Spleen (tissue), 11 donors: Measurements from ENCODE around the gene DUSP11. TPM values are rescaled to one million over a fixed set of nuclear protein-coding genes. Genes with fewer than 3 reads are reported as not detected.

Source experiments
- DNase-seq: peaks from one replicate; pipeline ENCODE4 v3.0.0-alpha.2; 2020
- H3K27ac ChIP-seq, 8 donors: fragments of 200-600 bp; sonication (generic) in 7 of 8; 1 replicate in 4 of 8; 2 replicates in 4 of 8; pipeline versions ENCODE4 v1.5.0 to v1.8.0; 2016 to 2021; ENCODE audit warnings: inconsistent platforms in 4 of 8, mild to moderate bottlenecking in 4 of 8, moderate library complexity in 1 of 8
- H3K27me3 ChIP-seq, 7 donors: fragments of 200-600 bp; sonication (generic) in 6 of 7; replicated peaks in 1 of 7; 1 replicate in 4 of 7; 2 replicates in 3 of 7; pipeline versions ENCODE4 v1.5.0 to v1.8.0; 2016 to 2021; ENCODE audit warnings: inconsistent platforms in 3 of 7, mild to moderate bottlenecking in 1 of 7
- H3K36me3 ChIP-seq, 6 donors: fragments of 200-600 bp; sonication (generic) in 5 of 6; 1 replicate in 4 of 6; 2 replicates in 2 of 6; pipeline versions ENCODE4 v1.5.0 to v1.8.0; 2016 to 2021; ENCODE audit warnings: inconsistent platforms in 2 of 6
- H3K4me1 ChIP-seq, 6 donors: fragments of 200-600 bp; sonication (generic) in 5 of 6; 1 replicate in 3 of 6; 2 replicates in 3 of 6; pipeline versions ENCODE4 v1.5.0 to v1.8.0; 2016 to 2021; ENCODE audit warnings: inconsistent platforms in 3 of 6
- H3K4me3 ChIP-seq, 8 donors: fragments of 200-600 bp; sonication (generic) in 7 of 8; 1 replicate in 4 of 8; 2 replicates in 4 of 8; pipeline versions ENCODE4 v1.5.0 to v1.8.0; 2016 to 2021; ENCODE audit warnings: inconsistent platforms in 4 of 8, mild to moderate bottlenecking in 4 of 8, moderate library complexity in 2 of 8
- H3K9me3 ChIP-seq, 8 donors: fragments of 200-600 bp; sonication (generic) in 7 of 8; 1 replicate in 4 of 8; 2 replicates in 4 of 8; pipeline versions ENCODE4 v1.5.0 to v1.8.0; 2016 to 2021; ENCODE audit warnings: inconsistent platforms in 4 of 8
- POLR2A ChIP-seq, 3 donors: fragments of 450-650 bp; IDR thresholded peaks; one replicate each; pipeline ENCODE4 v1.5.1; 2017; ENCODE audit warnings: antibody characterized with exemption in 3 of 3, mild to moderate bottlenecking in 1 of 3
- POLR2AphosphoS5 ChIP-seq, 3 donors: sonication (generic); formaldehyde crosslinking; IDR thresholded peaks; one replicate each; pipeline ENCODE4 v1.5.1; 2017; ENCODE audit warnings: antibody characterized with exemption in 3 of 3
- WGBS, 5 donors: extraction: QIAGEN DNeasy Blood & Tissue Kit in 3 of 5; methylation state at CpG; one replicate each; pipeline versions ENCODE4 v1.1.5 to v1.1.7; 2013 to 2018; 5-methylcytosine and 5-hydroxymethylcytosine counted together
- intact Hi-C: fragments of 100-400 bp; cut with DNase I; formaldehyde crosslinking; loops from one replicate; pipeline ENCODE4 v1.15.0; 2023; ENCODE audit warnings: low total_unique reads
- polyA plus RNA-seq, 3 donors: library from polyadenylated mRNA; stranded (reverse); fragments of 200-250 nt; gene quantifications; one replicate each; pipeline ENCODE4 v1.2.1, GENCODE V29; 2013
- total RNA-seq, 7 donors: library from RNA; depleted of rRNA in 3 of 7; stranded (reverse); fragments of >200 nt in 3 of 7; fragmentation: NEBNext Ultra II Directional in 4 of 7; extraction: Animal tissue kit (Norgen Biotek cat#: 25700) in 4 of 7; gene quantifications; one replicate each; pipeline versions ENCODE4 v1.1.0 to v1.2.1, GENCODE V29; 2016 to 2021
- TF ChIP-seq, protein P1 (sequence below), 11 experiments: fragments of 200-600 bp in 7 of 11; fragments of 450-650 bp in 4 of 11; sonication (generic) in 4 of 11; IDR thresholded peaks in 8 of 11; conservative IDR thresholded peaks in 3 of 11; 1 replicate in 7 of 11; 2 replicates in 4 of 11; pipeline versions ENCODE4 v1.4.0 to v1.8.0; 2016 to 2021; ENCODE audit warnings: antibody characterized with exemption in 11 of 11, inconsistent platforms in 4 of 11, mild to moderate bottlenecking in 1 of 11
- donor health status: healthy with polysubstance abuse.
- donor health status: DM: no; HTN: no; CAD: no; lungs with moderate emphysema.
- donor health status: DM: no; HTN: no; CAD: no.
- donor health status: Bipolar disorder and iron deficiency.
- donor health status: healthy.
- donor health status: DM: no; HTN: no; CAD: no.
- donor health status: DM: yes; HTN: yes; CAD: no.

The DUSP11 gene
- total and polyA plus RNA-seq, 10 donors = 17.2 to 49.3 (median 26.4) TPM

DNA sequence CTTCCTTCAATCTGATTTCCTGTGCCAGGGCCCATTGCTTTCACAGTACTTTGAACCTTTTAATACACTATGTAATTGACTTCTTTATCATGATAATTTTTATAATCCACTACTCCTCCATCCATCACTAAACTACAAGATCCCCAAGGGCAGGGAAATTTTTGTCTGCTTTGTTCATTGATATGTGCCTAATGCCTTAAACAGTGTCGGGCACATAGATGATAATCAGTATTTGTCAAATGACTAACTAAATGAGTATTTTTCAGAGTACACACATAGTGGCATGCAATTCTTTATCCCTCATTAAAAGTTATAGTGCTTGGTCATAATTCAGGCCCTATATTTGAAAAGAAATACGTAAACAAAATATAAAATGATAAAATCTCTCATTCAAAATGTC, 43.5 kb upstream of the DUSP11 start:
- no peak for DNase-seq
- peaks cover 7 to 22% (median 10%) of the 10 kb centered on the region in 6 donors for H3K4me1 ChIP-seq
- no peaks in the 10 kb centered on the region for H3K36me3 ChIP-seq
- no peaks in the 10 kb centered on the region for H3K9me3 ChIP-seq
- no peak overlapping the region for H3K27ac ChIP-seq
- H3K27me3 ChIP-seq = no peaks in the 10 kb centered on the region
- intact Hi-C loops = no loop called here
- WGBS, 5 donors = 62 to 83% (median 72%) methylated on average over 2 of the region's 2 CpGs
- no peak for TF ChIP-seq POLR2AphosphoS5 (IDR thresholded peaks at IDR 0.05)
- H3K4me3 ChIP-seq = no peak overlapping the region

DNA sequence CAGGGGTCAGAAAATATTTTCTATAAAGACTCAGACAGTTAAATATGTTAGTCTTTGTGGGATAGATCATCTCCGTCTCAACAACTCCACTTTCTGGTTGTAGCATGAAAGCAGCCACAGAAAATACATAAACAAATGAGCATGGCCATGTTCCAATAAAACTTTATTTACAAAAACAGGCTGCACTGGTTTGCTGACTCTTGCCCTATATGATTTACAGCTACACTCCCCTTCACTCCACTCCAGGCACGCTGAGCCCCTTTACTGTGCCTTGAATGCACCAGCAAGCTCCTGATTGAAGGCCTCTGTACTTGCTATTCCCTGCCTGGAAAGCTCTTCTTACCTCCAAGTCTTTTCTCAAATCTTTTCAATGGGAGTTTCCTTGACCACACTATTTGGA, 43.1 kb upstream of the DUSP11 start:
- whole genome bisulfite sequencing, 5 donors = 80 to 91% (median 86%) methylated on average over 2 of the region's 2 CpGs

DNA sequence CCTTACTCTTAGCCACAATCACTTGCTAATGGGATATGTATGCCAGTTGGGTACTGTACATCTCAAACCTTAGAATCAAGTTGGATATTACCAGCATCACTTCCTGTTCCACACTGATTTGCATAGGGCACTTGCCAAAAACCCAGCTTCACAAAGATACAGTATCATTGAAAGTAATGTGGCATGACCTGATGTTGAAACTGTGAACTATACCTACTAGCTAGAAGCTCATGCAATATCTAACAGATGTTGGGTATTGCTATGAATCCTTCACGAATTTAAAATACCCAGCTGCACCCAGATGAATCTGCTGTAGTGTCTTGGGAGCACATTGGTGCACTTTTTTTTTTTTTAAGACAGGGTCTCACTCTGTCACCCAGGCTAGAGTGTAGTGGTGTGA, 42.4 kb upstream of the DUSP11 start:
- Histone ChIP-seq H3K36me3 (no peaks in the 10 kb centered on the region), H3K27ac (no peak overlapping the region), H3K4me1 (peaks cover 0 to 11% (median 1%) of the 10 kb centered on the region in 6 donors), H3K27me3 (no peaks in the 10 kb centered on the region), H3K4me3 (no peak overlapping the region), H3K9me3 (no peaks in the 10 kb centered on the region)
- TF ChIP-seq POLR2AphosphoS5 (IDR thresholded peaks at IDR 0.05) (no peak), POLR2A (IDR thresholded peaks at IDR 0.05) (no peak)
- TF ChIP-seq, protein P1, sequence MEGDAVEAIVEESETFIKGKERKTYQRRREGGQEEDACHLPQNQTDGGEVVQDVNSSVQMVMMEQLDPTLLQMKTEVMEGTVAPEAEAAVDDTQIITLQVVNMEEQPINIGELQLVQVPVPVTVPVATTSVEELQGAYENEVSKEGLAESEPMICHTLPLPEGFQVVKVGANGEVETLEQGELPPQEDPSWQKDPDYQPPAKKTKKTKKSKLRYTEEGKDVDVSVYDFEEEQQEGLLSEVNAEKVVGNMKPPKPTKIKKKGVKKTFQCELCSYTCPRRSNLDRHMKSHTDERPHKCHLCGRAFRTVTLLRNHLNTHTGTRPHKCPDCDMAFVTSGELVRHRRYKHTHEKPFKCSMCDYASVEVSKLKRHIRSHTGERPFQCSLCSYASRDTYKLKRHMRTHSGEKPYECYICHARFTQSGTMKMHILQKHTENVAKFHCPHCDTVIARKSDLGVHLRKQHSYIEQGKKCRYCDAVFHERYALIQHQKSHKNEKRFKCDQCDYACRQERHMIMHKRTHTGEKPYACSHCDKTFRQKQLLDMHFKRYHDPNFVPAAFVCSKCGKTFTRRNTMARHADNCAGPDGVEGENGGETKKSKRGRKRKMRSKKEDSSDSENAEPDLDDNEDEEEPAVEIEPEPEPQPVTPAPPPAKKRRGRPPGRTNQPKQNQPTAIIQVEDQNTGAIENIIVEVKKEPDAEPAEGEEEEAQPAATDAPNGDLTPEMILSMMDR (IDR thresholded peaks at IDR 0.05 in 8 of 11, conservative IDR thresholded peaks at IDR 0.05 in 3 of 11) = no peak
- WGBS, 5 donors = 50 to 69% (median 60%) methylated on average over 1 of the region's 1 CpG
- no peak for DNase-seq
- intact Hi-C loops = no loop called here

More for the DNA sequence above, 43.1 kb upstream of the DUSP11 start:
- no peaks in the 10 kb centered on the region for H3K9me3 ChIP-seq
- H3K27ac ChIP-seq = no peak overlapping the region
- peaks cover 3 to 18% (median 6%) of the 10 kb centered on the region in 6 donors for H3K4me1 ChIP-seq
- no peak for DNase-seq
- no peak overlapping the region for H3K4me3 ChIP-seq
- TF ChIP-seq, protein P1 (IDR thresholded peaks at IDR 0.05 in 8 of 11, conservative IDR thresholded peaks at IDR 0.05 in 3 of 11) = no peak
- TF ChIP-seq POLR2AphosphoS5 (IDR thresholded peaks at IDR 0.05) (no peak), POLR2A (IDR thresholded peaks at IDR 0.05) (no peak)
- H3K36me3 ChIP-seq = no peaks in the 10 kb centered on the region
- intact Hi-C loops = no loop called here
- H3K27me3 ChIP-seq = no peaks in the 10 kb centered on the region

DNA sequence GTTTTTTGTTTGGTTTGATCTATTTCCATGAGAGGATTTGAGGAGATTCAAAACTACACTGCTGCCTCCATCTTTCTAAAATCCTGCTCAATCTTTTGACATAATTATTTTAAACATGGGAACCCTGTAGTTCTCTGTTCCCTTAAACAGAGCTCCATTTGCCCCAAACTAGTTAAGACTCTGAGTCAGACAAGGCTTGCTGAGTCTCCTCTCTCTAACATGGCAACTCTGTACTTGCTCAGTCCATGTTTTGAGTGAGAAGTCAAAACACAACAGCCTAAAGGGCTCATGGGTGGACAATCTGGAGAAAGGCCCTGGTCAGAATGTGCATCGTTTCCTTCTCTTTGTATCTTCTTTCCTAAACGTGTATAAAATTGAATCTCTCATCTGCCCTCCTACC, 41.8 kb upstream of the DUSP11 start:
- Histone ChIP-seq H3K9me3 (no peaks in the 10 kb centered on the region), H3K4me1 (peaks cover 0 to 7% (median 1%) of the 10 kb centered on the region in 6 donors), H3K36me3 (no peaks in the 10 kb centered on the region), H3K4me3 (no peak overlapping the region), H3K27me3 (peaks cover 0 to under 1% (median 0%) of the 10 kb centered on the region in 7 donors), H3K27ac (no peak overlapping the region)
- 67 to 92% (median 87%) methylated on average over 2 of the region's 2 CpGs for WGBS, 5 donors
- DNase-seq = no peak
- intact Hi-C loops = no loop called here
- TF ChIP-seq POLR2AphosphoS5 (IDR thresholded peaks at IDR 0.05) (no peak), POLR2A (IDR thresholded peaks at IDR 0.05) (no peak)
- TF ChIP-seq, protein P1 (IDR thresholded peaks at IDR 0.05 in 8 of 11, conservative IDR thresholded peaks at IDR 0.05 in 3 of 11) = no peak

DNA sequence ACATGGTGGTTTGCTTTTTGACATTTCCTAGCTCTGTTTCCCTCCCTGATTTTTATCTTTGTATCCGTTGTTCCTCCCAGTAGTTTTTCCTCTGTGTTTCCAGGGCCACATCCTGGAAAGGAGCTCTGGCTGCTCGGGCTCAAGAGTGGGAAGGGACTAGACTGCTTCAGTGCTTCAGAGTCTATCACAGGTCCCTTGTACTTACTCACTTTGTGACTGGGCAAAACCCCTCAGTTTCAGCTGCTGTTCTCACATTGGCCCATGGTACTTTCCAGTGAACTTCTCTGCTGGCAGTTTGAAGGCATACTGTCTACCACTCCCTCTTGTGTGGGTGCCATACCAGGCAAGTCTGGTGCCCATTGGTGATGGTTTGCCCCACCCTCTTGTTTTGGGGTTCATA, 41.3 kb upstream of the DUSP11 start:
- no peaks in the 10 kb centered on the region for H3K36me3 ChIP-seq
- H3K27ac ChIP-seq = no peak overlapping the region
- peaks cover 0 to 5% (median 0%) of the 10 kb centered on the region in 7 donors for H3K27me3 ChIP-seq
- H3K4me3 ChIP-seq = no peak overlapping the region
- 3 to 12% (median 4%) methylated on average over 2 of the region's 2 CpGs for WGBS, 5 donors
- TF ChIP-seq POLR2AphosphoS5 (IDR thresholded peaks at IDR 0.05) = no peak
- TF ChIP-seq, protein P1 (IDR thresholded peaks at IDR 0.05 in 8 of 11, conservative IDR thresholded peaks at IDR 0.05 in 3 of 11) = no peak
- TF ChIP-seq POLR2A (IDR thresholded peaks at IDR 0.05) = no peak
- DNase-seq = no peak
- no peaks in the 10 kb centered on the region for H3K9me3 ChIP-seq
- intact Hi-C loops = no loop called here
- peaks cover 0 to 7% (median 1%) of the 10 kb centered on the region in 6 donors for H3K4me1 ChIP-seq
